Heart right ventricle (tissue), 16 donors: Measurements from ENCODE around the gene SRC. TPM values are rescaled to one million over a fixed set of nuclear protein-coding genes. Genes with fewer than 3 reads are reported as not detected.

Source experiments
- ATAC-seq, 8 donors: fragments of 200-7000 bp; cut with Tn5 transposase; one replicate each; pipeline ENCODE4 v1.9.1; 2020; ENCODE audit warnings: mild to moderate bottlenecking in 8 of 8, moderate library complexity in 8 of 8, moderate number of reproducible peaks in 1 of 8
- DNase-seq, 2 donors: peaks; one replicate each; pipeline ENCODE4 v3.0.0-alpha.2; 2020
- H3K27ac ChIP-seq, 10 donors: fragments of 200-600 bp; sonication (generic) in 2 of 10; one replicate each; pipeline versions ENCODE4 v1.5.0 to v1.8.0; 2020 to 2022; ENCODE audit warnings: mild to moderate bottlenecking in 3 of 10
- H3K27me3 ChIP-seq, 7 donors: fragments of 200-600 bp; one replicate each; pipeline ENCODE4 v1.8.0; 2021 to 2022; ENCODE audit warnings: mild to moderate bottlenecking in 2 of 7
- H3K36me3 ChIP-seq, 9 donors: fragments of 200-600 bp; sonication (generic) in 1 of 9; one replicate each; pipeline versions ENCODE4 v1.5.0 to v1.8.0; 2020 to 2022; ENCODE audit warnings: mild to moderate bottlenecking in 2 of 9
- H3K4me1 ChIP-seq, 9 donors: fragments of 200-600 bp; sonication (generic) in 1 of 9; one replicate each; pipeline versions ENCODE4 v1.5.0 to v1.8.0; 2020 to 2022; ENCODE audit warnings: mild to moderate bottlenecking in 4 of 9
- H3K4me3 ChIP-seq, 10 donors: fragments of 200-600 bp; sonication (generic) in 2 of 10; one replicate each; pipeline versions ENCODE4 v1.5.0 to v1.8.0; 2020 to 2022; ENCODE audit warnings: mild to moderate bottlenecking in 7 of 10, moderate library complexity in 2 of 10
- H3K9me3 ChIP-seq, 11 donors: fragments of 200-600 bp in 10 of 11; sonication (generic) in 2 of 11; one replicate each; pipeline versions ENCODE4 v1.5.0 to v1.8.0; 2013 to 2022; ENCODE audit warnings: mild to moderate bottlenecking in 2 of 11, control low read depth in 1 of 11, moderate library complexity in 1 of 11
- CTCF ChIP-seq, 9 donors: fragments of 200-600 bp; sonication (generic) in 2 of 9; IDR thresholded peaks; one replicate each; pipeline versions ENCODE4 v1.5.0 to v1.8.0; 2021 to 2022; ENCODE audit warnings: antibody characterized with exemption in 9 of 9, mild to moderate bottlenecking in 5 of 9, moderate library complexity in 1 of 9
- WGBS, 2 donors: extraction: QIAGEN DNeasy Blood & Tissue Kit; methylation state at CpG; one replicate each; pipeline ENCODE4 v1.1.7; 2013; ENCODE audit warnings: inconsistent platforms in 1 of 2; 5-methylcytosine and 5-hydroxymethylcytosine counted together
- intact Hi-C, 10 donors: fragments of 100-400 bp; cut with DNase I; formaldehyde crosslinking; loops; one replicate each; pipeline versions ENCODE4 v1.11.1 to v1.14.2; 2022
- polyA plus RNA-seq, 2 donors: library from polyadenylated mRNA; stranded (reverse); fragments of 200-250 nt; gene quantifications; one replicate each; pipeline ENCODE4 v1.2.3, GENCODE V29; 2013
- total RNA-seq, 10 donors: library from RNA; stranded (reverse); fragmentation: NEBNext Ultra II Directional in 3 of 10; extraction: Animal tissue kit (Norgen Biotek cat#: 25700) in 3 of 10; gene quantifications; one replicate each; pipeline versions ENCODE4 v1.2.1 to v1.2.4, GENCODE V29; 2021 to 2023
- donor health status: Arrhythmogenic right ventricular cardiomyopathy.
- donor health status: ischemic (EF 13 %, LVEDD 7.1; RV severe dilation, severe dysfunction).
- donor health status: healthy with polysubstance abuse.
- donor health status: DM: no; HTN: yes; CAD: no.
- donor health status: DM: no; HTN: no; CAD: no.
- donor health status: ischemic (EF 25% LVEDD 6.9; RV normal size, moderate dysfunction).
- donor health status: ischemic (EF 25% LVEDD 5.7; RV mildly dilated, moderate dysfunction).
- donor health status: healthy.
- donor health status: DM: yes; HTN: yes; CAD: no.
- donor health status: Ischemic cardiomyopathy.
- donor health status: ischemic (EF 35%, LVEDD 5.7; RV mildly dilated, moderate dysfunction).
- donor health status: nonischemic (EF 11% LVEDD 7.7; RV severe dilation, severe dysfunction).
- donor health status: DM: yes; HTN: yes; CAD: no.
- donor health status: PGD.
- donor health status: ischemic (EF 29% LVEDD 5.4; RV normal size, mild dysfunction).
- donor health status: nonischemic (EF 23%, LVEDD 6.1; RV moderate dilation, normal function).

The SRC gene
- total and polyA plus RNA-seq, 12 donors: 1.9 to 10.8 (median 4.2) TPM

DNA sequence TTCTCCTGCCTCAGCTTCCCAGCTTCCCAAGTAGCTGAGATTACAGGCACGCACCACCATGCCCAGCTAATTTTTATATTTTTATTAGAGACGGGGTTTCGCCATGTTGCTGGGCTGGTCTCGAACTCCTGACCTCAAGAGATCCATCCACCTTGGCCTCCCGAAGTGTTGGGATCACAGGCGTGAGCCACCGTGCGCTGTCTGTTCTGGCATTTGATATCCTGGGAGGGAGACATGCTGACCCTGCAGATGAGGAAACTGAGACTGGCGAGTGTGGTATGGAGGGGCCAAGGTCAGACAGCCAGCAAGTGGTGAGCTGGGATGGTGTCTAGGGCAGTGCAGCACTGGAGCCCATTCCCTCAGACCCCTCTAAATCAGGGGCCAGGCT, 44.6 kb downstream of the SRC start:
- TF ChIP-seq CTCF (IDR thresholded peaks at IDR 0.05): no peak
- WGBS, 2 donors: 90 to 95% methylated on average over 9 of the region's 9 CpGs
- ATAC-seq: no peak
- Histone ChIP-seq H3K4me3 (no peak overlapping the region), H3K4me1 (peaks cover 0 to 8% (median 0%) of the 10 kb centered on the region in 9 donors), H3K9me3 (no peaks in the 10 kb centered on the region), H3K36me3 (peaks cover 0 to 24% (median 0%) of the 10 kb centered on the region in 9 donors), H3K27me3 (no peaks in the 10 kb centered on the region), H3K27ac (no peak overlapping the region)
- no peak for DNase-seq
- intact Hi-C loops: no loop called here

GRCh38 chr20:37390891-37391525, 45.1 kb downstream of the SRC start:
- ATAC-seq (no peak), DNase-seq (no peak)
- intact Hi-C loops: no loop called here
- Histone ChIP-seq H3K9me3 (no peaks in the 10 kb centered on the region), H3K36me3 (peaks cover 0 to 19% (median 0%) of the 10 kb centered on the region in 9 donors), H3K4me3 (no peak overlapping the region), H3K27ac (no peak overlapping the region), H3K4me1 (peaks cover 0 to 13% (median 0%) of the 10 kb centered on the region in 9 donors), H3K27me3 (no peaks in the 10 kb centered on the region)
- WGBS, 2 donors: 81 to 91% methylated on average over 12 of the region's 12 CpGs
- no peak for TF ChIP-seq CTCF (IDR thresholded peaks at IDR 0.05)

GRCh38 chr20:37392441-37393195, 46.7 kb downstream of the SRC start:
- DNase-seq (no peak), ATAC-seq (no peak)
- peak in 5 of 9 donors; percentile 6 to 33 (median 10) for TF ChIP-seq CTCF (IDR thresholded peaks at IDR 0.05)
- Histone ChIP-seq H3K4me3 (no peak overlapping the region), H3K27ac (no peak overlapping the region), H3K9me3 (no peaks in the 10 kb centered on the region), H3K36me3 (peaks cover 0 to 12% (median 0%) of the 10 kb centered on the region in 9 donors), H3K4me1 (peaks cover 0 to 14% (median 0%) of the 10 kb centered on the region in 9 donors), H3K27me3 (no peaks in the 10 kb centered on the region)
- intact Hi-C loops: no loop called here
- 72 to 80% methylated on average over 16 of the region's 16 CpGs for WGBS, 2 donors

- Histone ChIP-seq H3K9me3 (no peaks in the 10 kb centered on the region), H3K27ac (no peak overlapping the region), H3K27me3 (no peaks in the 10 kb centered on the region), H3K4me3 (no peak overlapping the region), H3K4me1 (peaks cover 0 to 14% (median 0%) of the 10 kb centered on the region in 9 donors), H3K36me3 (peaks cover 0 to 15% (median 0%) of the 10 kb centered on the region in 9 donors)
- WGBS, 2 donors: 66 to 67% methylated on average over 11 of the region's 11 CpGs
- DNase-seq (no peak), ATAC-seq (no peak)
- intact Hi-C loops: no loop called here
- TF ChIP-seq CTCF (IDR thresholded peaks at IDR 0.05): no peak
Measured at GRCh38 chr20:37393196-37393862, 47.4 kb downstream of the SRC start.
